NCI-H1930 (cell line): ENCODE results near the gene S100A6.

Source experiments
- DNase-seq, 2 experiments: peaks; one replicate each; lab custom pipeline; 2025; lab: John Stamatoyannopoulos, UW

S100A6 gene

GRCh38 chr1:153545067-153546055 is 9.6 kb upstream of the S100A6 start, which contains the start of gene S100A4:
TSS of gene S100A4 (minus strand) at chr1:153545806. CDS start at chr1:153544794, 1,012 bp downstream.
- DNase-seq, result no peak

GRCh38 chr1:153544453-153545066 is 8.8 kb upstream of the S100A6 start:
- DNase-seq, result no peak

DNA sequence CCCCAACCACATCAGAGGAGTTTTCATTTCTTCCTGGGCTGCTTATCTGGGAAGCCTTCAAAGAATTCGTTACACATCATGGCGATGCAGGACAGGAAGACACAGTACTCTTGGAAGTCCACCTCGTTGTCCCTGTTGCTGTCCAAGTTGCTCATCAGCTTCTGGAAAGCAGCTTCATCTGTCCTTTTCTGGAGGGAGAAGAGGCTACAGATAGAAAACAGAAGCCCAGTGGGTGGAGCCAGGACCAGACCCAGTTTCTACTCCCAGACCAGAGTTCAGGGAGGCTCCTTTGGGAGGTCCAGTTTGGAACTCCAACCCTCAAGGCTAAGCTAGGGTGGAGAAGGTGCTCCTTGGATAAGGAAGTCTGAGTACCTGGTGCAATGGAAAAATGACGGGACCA is 7.9 kb upstream of the S100A6 start:
- DNase-seq, result no peak

- DNase-seq, result no peak
Measured at GRCh38 chr1:153542956-153543711, 7.3 kb upstream of the S100A6 start.

DNA sequence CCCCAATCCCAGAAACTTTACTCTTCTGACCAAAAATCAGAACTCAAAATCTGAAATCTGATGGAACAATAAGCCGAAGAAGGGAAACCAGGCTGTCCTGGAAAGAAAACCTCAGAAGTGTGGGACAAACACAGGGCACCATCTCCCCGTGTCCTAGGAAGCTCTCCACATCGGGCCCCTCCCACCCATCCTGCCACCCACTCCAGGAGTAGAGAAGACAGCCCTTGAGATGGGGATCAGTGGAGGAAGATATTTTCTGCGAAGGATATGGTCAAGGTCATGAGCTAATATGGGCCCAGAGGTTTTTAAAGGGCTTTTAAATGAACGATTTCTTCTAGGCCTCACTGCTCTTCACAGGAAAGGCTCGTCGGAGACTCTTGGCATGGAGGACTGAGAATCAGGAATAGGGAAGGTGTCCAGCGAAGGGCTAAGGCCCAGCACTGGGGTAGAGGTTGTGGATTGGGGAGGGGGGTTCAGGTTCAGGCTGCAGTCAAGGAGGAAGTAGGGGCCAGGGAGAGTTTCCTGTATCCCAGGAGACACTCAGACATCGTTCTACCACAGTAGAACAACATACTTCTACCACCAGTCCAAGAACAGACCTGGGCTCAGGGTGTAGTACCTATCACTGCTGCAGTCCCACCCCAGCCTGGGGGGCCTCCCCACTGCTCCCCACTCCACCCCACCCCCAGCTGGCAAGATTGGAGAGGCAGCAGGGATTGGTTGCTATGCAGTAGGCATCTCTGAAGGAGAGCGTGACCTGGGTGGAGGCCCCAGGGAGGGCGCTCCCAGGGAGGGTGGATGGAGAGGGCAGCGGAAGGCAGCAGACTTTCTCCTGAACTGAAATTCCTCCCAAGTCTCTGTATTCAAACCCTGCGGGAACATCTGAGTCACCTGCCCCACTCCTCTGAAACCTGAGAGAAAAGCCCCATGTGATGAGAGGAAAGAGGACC is 6.1 kb upstream of the S100A6 start:
- DNase-seq, result no peak

GRCh38 chr1:153540394-153541361 is 4.9 kb upstream of the S100A6 start, which contains the start of gene S100A5:
TSS of gene S100A5 (minus strand) at chr1:153540934. CDS start at chr1:153540191, 743 bp downstream.
- DNase-seq, result no peak

DNA sequence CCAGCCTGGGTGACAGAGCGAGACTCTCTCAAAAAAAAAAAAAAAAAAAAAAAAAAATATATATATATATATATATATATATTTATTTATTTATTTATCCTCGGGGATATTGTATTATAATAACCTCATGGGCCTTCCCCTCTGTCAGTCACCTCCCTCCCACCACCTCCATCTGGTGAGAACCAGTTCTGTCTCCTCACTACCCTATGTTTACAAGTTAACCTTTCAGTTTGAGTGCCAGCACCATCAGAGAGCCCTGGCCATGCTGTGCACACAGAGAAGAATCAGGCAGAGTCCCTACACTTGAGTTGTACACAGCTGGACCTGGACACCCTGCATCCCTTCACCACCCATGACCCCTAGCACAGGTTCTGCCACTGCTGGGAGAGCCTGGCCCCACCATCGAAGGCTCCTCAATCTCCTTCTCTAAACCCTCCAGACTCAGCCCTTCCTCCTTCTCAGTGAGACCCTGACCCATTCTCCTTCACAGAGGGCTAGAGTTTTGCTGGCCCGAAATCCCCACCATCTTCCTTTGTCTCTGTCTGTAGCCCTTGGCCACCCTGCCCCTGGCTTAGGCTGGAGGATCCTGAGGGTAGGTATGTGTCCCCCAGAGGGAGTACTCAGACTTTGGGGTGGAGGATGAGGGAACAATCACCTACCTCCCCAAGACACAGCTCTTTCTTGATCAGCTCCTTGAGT is 3.8 kb upstream of the S100A6 start:
- no peak for DNase-seq

DNA sequence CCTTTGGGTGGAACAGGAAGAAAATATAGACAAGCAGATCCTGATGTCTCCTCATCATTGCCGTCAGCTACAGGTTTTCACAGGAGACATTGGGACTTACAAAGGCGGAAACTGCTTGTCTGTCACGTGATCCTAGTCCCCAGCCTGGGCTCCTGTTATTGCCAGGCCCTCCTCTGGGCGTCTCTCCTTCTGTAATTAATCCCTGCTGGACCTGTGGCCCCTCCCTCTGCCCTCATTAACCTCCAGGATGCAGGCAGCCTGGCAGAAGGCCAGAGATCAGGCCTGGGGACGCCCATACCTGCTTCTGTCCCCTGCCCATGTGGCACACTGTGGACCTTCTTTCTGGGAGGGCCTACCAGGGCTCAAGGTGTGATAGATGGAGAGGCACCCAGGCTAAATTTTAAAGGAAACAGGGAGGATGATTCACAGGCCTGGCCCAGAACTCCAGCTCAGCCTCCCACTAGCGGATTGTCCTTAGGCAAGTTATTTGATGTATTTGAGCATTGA is 2.6 kb upstream of the S100A6 start:
- DNase-seq, result no peak

- no peak for DNase-seq
Measured at GRCh38 chr1:153537376-153537730, 1.6 kb upstream of the S100A6 start.

DNA sequence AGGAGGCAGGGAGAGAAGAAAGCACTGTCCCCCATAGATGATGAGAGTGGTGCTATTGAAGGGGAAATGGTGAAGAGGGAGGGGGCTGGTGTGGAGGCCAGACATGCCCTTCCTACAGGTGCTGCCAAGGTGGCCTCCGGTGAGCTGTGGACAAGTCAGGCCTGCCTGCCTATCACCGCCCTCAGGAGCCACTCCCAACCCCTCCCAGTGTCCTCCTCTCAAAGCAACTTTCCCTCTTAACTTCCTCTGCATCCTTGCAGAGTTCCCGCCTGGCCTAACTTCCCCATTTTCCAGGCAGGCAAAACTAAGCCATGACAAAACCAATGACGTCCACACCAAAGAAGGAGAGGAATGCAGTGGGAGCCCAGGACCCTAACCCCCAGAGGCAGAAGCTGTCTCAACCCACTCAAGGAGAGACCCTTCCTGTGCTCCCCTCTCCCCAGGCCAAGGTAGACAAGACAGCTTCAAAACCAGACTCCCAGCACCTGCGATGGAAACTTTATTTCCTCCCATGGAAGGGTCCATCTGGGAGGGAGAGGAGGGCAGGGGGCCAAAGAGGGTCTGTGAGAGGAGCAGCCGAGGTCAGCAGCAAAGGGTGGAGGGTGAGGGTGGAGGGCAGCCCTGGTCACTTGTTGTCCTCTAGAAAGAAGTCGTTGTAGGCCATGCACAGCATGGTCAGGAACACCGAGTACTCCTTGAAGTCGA is 1.0 kb upstream of the S100A6 start:
- DNase-seq, result no peak

GRCh38 chr1:153536012-153536670 is 350 bp upstream of the S100A6 start:
- DNase-seq, result peak in 1 of 2 experiments; percentile 8

DNA sequence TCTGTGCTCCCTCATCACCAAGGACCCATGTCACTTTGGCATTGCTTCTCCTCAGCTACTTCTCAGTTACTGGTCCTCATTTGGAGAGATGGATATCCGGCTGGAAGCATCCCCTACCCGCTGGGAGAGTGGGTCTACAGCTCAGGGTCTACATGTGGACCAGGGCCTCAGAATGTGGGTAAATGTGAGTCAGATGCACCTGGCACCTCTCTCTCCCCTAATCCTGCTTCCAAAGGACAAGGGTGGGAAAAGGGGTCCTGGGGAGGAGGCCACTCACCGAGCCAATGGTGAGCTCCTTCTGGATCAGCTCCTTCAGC is 908 bp downstream of the S100A6 start:
- no peak for DNase-seq

DNA sequence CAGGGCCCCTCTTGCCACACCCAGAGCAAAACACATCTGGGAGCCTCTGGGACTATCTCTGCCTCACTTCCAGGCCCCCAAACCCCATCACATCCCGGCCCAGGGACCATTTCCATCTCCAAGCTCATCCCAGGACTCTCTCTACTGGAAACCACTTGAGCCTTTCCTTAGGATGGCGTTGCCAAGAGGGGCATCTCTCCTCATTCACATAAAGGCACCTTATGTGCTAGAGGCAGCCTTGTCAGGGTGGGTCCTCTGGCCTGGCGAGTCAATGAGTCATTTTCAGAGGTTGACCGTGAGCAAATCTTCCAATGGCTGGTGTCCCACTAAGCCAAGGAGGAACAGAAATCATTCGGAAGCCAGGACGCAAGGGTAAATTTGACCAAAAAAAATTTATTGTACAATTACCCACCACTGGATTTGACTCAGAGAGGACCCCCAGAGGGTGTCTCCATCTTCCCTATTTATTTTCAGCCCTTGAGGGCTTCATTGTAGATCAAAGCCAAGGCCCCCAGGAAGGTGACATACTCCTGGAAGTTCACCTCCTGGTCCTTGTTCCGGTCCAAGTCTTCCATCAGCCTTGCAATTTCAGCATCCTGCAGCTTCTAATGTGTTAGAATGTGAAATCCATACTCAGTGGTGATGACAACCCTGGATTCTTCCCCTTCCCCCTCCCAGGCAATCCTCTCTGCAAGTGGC is 1.4 kb downstream of the S100A6 start:
- DNase-seq, result no peak

DNA sequence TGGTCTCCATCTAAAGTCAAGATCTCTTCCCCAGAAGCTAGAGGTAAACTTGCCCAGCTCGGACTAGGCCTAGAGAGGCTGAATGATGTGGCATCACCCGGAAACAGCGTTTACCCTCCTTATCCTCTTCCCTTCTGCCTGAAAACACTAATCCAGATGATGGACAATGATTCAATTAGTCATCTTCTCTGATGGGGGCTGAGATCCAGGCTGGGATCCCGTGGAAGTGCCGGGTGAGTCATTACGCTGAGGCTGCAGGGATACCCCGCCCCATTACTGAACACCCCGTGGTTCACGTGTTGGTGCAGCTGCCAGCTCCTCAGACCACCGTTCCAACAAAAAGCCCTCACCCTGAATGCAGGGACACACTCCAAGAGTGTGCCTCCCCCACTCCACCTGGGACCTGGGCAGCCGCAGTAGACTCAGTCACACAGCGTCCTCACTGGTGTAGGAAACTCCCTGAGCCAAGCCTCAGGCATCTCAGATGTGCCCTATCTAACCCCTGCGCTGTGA is 2.0 kb downstream of the S100A6 start:
- no peak for DNase-seq

GRCh38 chr1:153532769-153533599 is 2.8 kb downstream of the S100A6 start:
- DNase-seq, result peak in 1 of 2 experiments; percentile 60

- no peak for DNase-seq
Measured at GRCh38 chr1:153532181-153532580, 3.6 kb downstream of the S100A6 start.
